GM12878 (cell line): ENCODE data around the gene RAB35.

Source experiments
- BRCA1 ChIP-seq: IDR thresholded peaks from 2 replicates; pipeline ENCODE4 v1.6.1; 2011; ENCODE audit warnings: low read depth, low read length, improper control_type of control experiment
- GABPA ChIP-seq: IDR thresholded peaks from 2 replicates; pipeline ENCODE4 v1.6.1; 2014; ENCODE audit warnings: antibody characterized with exemption, low read depth, mild to moderate bottlenecking, inconsistent platforms
- JUND ChIP-seq: IDR thresholded peaks from 2 replicates; pipeline ENCODE4 v1.6.1; 2012; ENCODE audit warnings: low read depth, mild to moderate bottlenecking, low read length, improper control_type of control experiment, moderate library complexity
- NR2C2 ChIP-seq: IDR thresholded peaks from 2 replicates; pipeline ENCODE4 v1.6.1; 2011; ENCODE audit warnings: borderline replicate concordance, low read depth; ENCODE audit not compliant: control insufficient read depth, insufficient read length
- NR2F1 ChIP-seq: fragments of 450-650 bp; conservative IDR thresholded peaks from 2 replicates; pipeline ENCODE4 v1.6.1; 2017; ENCODE audit warnings: mild to moderate bottlenecking
- POLR2A ChIP-seq: IDR thresholded peaks from 2 replicates; pipeline ENCODE4 v1.6.1; 2011; ENCODE audit warnings: low read depth, mild to moderate bottlenecking, low read length
- POLR2AphosphoS2 ChIP-seq: IDR thresholded peaks from 2 replicates; pipeline ENCODE4 v1.6.1; 2011; ENCODE audit warnings: low read depth, mild to moderate bottlenecking, low read length, improper control_type of control experiment, moderate library complexity
- SP1 ChIP-seq: IDR thresholded peaks from one replicate; pipeline ENCODE4 v1.6.1; 2011; ENCODE audit warnings: low read depth, low read length
- SRF ChIP-seq, 2 experiments: IDR thresholded peaks; 2 replicates each; pipeline ENCODE4 v1.6.1; 2011; ENCODE audit warnings: low read depth in 2 of 2, low read length in 2 of 2, mild to moderate bottlenecking in 1 of 2, moderate library complexity in 1 of 2
- ZNF274 ChIP-seq: IDR thresholded peaks from one replicate; pipeline ENCODE4 v1.8.0; 2011; ENCODE audit not compliant: insufficient read length, insufficient read depth
- TF ChIP-seq, protein P1 (sequence below), 3 experiments: IDR thresholded peaks in 2 of 3; conservative IDR thresholded peaks in 1 of 3; 2 replicates each; pipeline ENCODE4 v1.5.1; 2011; ENCODE audit warnings: low read depth in 3 of 3, low read length in 3 of 3, mild to moderate bottlenecking in 3 of 3, control low read depth in 2 of 3, moderate library complexity in 2 of 3, inconsistent platforms in 1 of 3, mixed read lengths in 1 of 3; ENCODE audit not compliant: control insufficient read depth in 2 of 3, insufficient read depth in 1 of 3; ENCODE audit errors: extremely low read depth in 1 of 3
- TF ChIP-seq, protein P2 (sequence below): IDR thresholded peaks from 2 replicates; pipeline ENCODE4 v1.6.1; 2011; ENCODE audit warnings: borderline replicate concordance, low read depth, mild to moderate bottlenecking, moderate library complexity, low read length; ENCODE audit not compliant: insufficient read depth, poor library complexity, severe bottlenecking
- TF ChIP-seq, protein P3 (sequence below): fragments of 450-650 bp; IDR thresholded peaks from 2 replicates; pipeline ENCODE4 v1.6.1; 2017; ENCODE audit warnings: antibody characterized with exemption, mild to moderate bottlenecking, moderate library complexity

DNA sequence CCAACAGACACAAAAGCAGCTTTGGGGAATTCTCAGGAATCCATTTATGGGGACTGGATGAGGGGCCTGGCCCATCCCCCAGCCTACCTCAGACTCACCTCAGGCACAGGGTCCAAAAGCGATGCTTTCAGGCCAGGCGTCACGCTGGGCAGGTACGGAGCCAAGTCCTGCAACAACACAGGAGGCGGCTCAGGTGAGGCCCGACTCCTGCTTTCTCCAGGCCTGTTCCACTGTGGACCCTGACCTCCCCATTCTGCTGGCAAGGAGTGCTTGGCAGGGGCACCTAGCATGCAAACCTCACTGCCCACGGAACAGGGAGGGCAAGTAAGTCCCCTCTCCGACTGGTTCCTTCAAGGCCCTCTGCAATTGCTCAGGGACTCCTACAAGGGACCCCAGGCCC lies 28.6 kb upstream of the RAB35 start:
- TF ChIP-seq POLR2A (peak; percentile 43; the same call in 1 of the 2 replicates), NR2F1 (no peak), SP1 (no peak), NR2C2 (no peak), POLR2AphosphoS2 (no peak), ZNF274 (no peak), SRF (IDR thresholded peaks at IDR 0.05; ENCODE audit: low read depth in 2 of 2, low read length in 2 of 2) (no peak), GABPA (no peak), JUND (no peak), BRCA1 (no peak)
- TF ChIP-seq, protein P1, sequence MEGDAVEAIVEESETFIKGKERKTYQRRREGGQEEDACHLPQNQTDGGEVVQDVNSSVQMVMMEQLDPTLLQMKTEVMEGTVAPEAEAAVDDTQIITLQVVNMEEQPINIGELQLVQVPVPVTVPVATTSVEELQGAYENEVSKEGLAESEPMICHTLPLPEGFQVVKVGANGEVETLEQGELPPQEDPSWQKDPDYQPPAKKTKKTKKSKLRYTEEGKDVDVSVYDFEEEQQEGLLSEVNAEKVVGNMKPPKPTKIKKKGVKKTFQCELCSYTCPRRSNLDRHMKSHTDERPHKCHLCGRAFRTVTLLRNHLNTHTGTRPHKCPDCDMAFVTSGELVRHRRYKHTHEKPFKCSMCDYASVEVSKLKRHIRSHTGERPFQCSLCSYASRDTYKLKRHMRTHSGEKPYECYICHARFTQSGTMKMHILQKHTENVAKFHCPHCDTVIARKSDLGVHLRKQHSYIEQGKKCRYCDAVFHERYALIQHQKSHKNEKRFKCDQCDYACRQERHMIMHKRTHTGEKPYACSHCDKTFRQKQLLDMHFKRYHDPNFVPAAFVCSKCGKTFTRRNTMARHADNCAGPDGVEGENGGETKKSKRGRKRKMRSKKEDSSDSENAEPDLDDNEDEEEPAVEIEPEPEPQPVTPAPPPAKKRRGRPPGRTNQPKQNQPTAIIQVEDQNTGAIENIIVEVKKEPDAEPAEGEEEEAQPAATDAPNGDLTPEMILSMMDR (IDR thresholded peaks at IDR 0.05 in 2 of 3, conservative IDR thresholded peaks at IDR 0.05 in 1 of 3; ENCODE audit: control insufficient read depth in 2 of 3, extremely low read depth in 1 of 3, insufficient read depth in 1 of 3, low read depth in 3 of 3, low read length in 3 of 3), result no peak
- TF ChIP-seq, protein P2, sequence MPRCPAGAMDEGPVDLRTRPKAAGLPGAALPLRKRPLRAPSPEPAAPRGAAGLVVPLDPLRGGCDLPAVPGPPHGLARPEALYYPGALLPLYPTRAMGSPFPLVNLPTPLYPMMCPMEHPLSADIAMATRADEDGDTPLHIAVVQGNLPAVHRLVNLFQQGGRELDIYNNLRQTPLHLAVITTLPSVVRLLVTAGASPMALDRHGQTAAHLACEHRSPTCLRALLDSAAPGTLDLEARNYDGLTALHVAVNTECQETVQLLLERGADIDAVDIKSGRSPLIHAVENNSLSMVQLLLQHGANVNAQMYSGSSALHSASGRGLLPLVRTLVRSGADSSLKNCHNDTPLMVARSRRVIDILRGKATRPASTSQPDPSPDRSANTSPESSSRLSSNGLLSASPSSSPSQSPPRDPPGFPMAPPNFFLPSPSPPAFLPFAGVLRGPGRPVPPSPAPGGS, result no peak
- TF ChIP-seq, protein P3, sequence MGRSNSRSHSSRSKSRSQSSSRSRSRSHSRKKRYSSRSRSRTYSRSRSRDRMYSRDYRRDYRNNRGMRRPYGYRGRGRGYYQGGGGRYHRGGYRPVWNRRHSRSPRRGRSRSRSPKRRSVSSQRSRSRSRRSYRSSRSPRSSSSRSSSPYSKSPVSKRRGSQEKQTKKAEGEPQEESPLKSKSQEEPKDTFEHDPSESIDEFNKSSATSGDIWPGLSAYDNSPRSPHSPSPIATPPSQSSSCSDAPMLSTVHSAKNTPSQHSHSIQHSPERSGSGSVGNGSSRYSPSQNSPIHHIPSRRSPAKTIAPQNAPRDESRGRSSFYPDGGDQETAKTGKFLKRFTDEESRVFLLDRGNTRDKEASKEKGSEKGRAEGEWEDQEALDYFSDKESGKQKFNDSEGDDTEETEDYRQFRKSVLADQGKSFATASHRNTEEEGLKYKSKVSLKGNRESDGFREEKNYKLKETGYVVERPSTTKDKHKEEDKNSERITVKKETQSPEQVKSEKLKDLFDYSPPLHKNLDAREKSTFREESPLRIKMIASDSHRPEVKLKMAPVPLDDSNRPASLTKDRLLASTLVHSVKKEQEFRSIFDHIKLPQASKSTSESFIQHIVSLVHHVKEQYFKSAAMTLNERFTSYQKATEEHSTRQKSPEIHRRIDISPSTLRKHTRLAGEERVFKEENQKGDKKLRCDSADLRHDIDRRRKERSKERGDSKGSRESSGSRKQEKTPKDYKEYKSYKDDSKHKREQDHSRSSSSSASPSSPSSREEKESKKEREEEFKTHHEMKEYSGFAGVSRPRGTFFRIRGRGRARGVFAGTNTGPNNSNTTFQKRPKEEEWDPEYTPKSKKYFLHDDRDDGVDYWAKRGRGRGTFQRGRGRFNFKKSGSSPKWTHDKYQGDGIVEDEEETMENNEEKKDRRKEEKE, result no peak
